Iris pigment epithelial cell (primary cell): ENCODE results near the gene RPN2.
A peak's percentile ranks its signal among the peaks of the same experiment; 100 is the strongest.

Experiments used
- DNase-seq: peaks from one replicate; pipeline ENCODE4 v3.0.0-alpha.2; 2011; ENCODE audit warnings: low read depth

Gene RPN2

DNA sequence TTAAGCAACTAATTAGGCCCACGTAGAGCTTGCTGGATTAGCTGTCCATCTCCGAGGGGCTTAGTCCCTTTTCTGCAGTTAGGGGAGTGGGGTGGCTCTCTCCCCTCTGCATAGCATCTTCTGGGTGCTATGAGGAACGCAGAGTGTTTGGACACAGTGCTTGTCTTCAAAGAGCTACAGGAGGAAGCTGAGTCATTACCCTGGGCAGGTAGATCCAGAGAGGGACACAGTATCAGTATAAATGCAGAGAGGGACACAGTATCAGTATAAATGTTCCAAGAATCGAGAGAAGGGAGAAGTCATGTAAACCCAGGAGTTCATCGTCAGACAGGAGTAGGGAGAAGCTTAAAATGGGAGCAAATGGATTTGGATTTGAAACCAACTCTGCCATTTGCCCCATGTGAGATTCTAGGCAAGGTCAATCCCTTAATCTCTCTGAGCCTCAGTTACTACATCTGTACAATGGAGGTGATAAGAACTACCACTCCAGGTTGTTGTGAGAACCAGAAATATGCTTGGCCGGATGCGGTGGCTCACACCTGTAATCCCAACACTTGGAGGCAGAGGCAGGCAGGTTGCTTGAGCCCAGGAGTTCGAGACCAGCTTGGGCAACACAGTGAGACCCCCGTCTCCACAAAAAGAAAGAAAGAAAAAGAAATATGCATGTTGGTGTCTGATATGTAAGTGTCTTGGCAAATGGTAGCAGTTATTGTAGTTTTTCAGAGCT lies 88.0 kb downstream of the RPN2 start:
- no peak for DNase-seq

DNA sequence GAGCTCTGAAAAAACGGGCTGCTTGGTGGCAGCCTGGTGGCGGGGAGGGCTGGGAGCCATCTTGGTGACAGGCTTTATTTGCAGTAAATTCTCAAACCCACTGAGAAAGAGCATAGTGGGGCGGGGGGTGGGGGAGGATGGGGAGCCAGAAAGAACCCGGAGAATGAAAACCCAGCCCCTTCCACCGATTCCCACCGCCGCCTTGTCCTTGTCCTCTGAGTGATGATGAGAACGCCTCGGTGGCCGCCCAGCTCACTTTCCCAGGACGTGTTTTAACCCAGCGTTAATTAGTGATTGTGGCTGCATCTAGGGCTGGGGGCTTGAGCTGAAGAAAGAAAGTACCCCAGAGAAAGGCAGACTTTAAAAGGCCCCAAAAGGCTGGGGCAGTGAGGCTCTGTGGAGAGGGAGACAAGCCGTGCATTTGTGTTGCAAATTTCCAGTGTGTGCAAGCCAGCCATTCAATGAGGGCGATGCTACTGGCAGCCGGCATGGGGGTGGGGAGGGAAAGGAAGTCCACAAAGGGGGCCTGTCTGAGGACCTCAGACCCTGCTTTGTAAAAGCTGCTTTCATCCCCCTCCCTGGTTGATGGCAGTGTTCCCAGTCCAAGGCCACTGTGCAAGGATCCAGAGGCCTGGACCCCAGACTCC lies 88.7 kb downstream of the RPN2 start:
- no peak for DNase-seq

DNA sequence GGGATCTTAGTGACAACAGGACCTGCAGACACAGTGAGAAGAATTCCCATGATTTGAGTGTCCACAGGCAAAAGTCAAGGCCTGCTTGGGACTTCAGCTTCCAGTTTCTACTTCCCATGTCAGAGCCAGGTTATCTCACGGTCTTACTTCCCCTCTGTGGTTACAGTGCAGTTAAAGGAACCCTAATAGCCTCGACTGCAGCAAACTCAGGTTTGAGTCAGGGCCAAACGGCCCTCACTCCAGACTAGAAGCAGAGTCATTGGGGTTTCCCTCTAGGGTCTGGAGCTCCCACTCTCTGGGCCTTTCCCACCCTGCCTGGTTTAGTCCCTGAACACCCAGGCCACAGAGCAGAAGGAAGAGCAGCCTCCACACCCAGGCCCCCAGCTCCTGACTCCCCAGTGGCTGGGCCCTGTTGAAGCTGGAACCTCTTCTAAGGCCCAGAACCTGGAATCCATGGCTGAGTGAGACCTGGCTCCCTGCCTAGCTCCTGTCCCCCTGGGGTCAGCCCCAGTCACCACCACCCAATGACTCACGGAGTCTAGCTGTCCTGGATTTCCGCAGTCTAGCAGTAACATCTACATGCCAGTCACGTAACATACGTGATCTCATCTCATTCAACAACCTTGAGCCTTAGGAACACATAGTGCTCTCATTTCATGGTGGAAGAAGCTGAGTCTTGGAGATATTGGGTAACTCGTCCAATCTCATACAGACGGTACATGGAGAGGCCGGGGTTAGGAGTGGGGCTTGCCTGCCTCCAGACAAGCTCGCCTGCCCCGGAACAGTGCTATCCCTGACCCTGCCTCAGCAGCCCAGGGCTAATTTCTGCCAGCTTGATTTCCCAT lies 91.7 kb downstream of the RPN2 start:
- peak; percentile 46 for DNase-seq

DNA sequence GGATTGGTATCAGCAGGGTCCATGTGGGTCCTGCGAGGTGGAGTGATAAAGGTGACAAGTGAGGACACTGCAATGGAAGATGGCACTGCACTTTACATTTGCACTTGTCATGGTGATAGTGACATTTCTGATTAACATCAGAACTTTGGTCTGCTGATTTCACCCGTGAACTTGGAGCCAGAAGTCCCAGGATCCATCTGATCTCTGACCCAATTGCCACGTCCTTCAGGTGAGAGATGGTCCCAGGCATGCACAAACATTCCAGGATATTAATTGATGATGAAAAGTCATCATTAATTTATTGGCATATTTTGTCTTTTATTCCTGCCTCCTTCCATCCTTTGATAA lies 92.3 kb downstream of the RPN2 start:
- no peak for DNase-seq

DNA sequence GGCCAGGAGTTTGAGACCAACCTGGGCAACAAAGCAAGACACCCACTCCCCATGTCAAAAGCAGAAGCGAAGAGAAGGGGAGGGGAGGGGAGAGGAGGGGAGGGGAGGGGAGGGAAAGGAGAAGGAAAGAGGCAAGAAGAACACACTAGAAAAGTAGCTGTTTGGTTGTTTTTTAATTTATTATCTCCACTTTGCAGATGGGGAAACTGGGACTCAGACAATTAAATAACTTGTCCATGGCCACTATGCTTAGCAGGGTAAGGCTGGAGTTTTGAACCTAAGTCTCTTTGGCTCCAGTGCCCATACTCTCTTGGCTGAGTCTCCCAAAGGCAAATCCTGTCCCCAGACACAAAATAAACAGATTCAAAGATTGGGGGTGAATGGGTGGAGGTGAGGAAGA lies 94.9 kb downstream of the RPN2 start:
- no peak for DNase-seq

DNA sequence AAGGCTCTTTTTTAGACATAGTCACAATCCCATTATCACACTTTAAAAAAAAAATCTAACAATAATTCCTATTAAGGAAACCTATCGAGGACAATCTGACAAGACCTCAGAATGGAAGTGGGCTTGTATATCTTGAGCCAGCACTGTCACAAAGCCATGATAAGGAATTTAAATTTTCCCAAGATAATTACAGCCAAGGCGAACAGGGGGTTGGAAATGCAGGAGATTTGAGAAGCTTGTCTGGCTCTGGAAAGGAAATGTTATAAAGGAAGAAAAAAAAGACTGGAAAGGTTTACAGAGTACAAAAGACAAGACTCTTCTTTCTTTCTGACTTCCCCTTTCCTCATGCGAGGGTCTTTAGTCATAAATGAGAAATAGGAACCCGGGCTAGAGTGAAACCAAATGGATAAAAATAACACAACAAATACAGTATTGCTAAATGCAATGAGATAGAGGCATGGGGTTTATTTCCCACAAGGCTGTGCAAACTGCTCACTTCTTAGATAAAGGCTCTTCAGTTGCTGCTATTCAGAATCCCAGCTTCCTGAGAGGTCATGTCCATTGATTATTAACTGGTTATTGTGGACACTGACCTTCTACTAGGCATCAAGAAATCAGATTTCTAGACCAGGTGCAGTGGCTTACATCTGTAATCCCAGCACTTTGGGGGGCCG lies 95.9 kb downstream of the RPN2 start:
- DNase-seq = no peak

DNA sequence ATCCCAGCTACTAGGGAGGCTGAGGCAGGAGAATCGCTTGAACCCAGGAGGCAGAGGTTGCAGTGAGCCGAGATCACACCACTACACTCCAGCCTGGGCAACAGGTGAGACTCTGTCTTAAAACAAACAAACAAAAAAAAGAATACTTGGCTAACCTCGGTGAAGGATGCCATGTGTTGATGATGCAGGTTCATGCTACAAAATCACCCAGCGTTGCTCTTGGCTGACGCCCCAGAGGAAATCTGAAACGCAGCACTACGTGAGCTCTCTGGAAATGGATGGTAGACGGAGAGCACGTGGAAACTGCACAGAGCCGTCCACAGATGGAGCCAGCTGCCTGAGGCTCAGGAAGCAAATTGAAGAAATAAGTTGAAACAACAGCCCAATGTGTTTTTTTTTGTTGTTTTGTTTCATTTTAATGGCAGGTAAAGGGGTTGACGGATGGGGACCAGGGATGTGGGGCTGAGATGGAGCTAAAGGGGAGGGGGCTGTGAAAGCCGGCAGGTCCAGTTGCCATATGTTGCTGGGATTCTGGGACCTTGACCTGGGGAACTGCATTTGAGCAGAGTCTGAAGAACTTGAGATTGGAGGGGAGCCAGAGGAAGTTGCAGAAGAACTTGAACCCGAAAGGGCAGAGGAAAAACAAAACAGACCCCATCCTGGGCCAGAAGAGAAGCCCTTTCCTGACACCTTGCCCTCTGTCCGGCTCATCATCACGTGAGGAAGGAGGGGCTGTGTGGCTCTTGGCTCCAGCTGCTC lies 97.5 kb downstream of the RPN2 start:
- peak; percentile 95 for DNase-seq

DNA sequence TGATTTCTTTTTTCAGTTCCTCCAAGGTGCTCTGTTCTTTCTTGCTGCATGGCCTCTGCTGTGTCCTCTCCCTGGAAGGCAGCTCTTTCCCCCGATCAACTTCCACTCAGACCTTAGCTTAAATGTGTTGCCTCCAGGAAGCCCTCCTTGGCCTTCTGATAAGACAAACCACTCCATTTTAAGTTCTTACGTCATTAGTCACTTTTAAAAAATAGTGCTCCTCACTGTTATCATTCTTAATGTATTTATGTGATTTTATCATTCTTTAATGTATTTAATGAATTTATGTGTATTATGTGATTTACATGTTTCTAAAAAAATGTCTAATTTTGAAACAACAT lies 98.1 kb downstream of the RPN2 start:
- no peak for DNase-seq

DNA sequence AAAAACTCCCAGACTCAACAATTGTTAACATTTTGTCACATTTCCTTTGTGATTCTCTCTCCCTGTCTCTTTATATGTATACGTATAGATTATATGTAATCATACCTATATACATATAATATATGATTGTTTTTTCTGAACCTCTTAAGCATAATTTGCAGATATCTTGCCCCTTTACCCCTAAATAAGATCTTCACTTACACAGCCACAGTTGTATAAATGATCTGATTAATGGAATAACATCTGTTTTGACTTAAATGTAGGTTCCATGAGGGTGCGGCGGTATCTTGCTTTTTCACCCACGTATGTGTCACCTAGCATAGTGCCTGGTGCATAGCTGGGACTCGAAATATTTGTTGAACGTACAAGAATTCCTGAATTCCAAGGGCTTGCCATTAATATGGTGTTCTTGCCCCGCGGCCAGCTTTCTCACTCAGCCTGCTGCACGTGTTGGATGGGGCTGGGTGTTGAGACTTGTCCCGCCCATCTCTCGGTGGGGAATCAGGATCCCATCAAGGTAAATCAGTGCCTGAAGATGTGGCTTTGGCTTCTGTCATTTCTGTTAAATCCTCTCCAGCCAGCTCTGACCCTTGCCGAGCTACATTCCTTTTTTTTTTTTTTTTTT lies 99.9 kb downstream of the RPN2 start:
- DNase-seq = no peak

DNA sequence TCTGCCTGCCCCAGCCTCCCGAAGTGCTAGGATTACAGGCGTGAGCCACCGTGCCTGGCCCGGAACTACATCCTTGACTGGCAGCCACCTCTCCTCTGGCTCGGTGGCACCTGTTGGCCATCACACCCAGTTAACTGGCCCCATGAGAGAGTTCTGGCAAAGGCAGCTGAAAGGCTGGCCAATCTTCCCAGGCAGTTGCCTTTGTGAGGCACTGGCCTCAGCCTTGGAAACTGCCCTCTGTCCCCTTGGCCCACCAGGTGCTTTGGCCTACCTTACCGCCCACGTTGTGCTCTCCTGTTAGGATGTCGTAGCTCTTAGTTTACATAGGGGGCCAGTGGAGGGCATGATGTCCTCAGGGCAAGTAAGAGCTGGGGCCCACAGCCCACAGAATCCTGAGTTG lies 100.7 kb downstream of the RPN2 start:
- DNase-seq = no peak

DNA sequence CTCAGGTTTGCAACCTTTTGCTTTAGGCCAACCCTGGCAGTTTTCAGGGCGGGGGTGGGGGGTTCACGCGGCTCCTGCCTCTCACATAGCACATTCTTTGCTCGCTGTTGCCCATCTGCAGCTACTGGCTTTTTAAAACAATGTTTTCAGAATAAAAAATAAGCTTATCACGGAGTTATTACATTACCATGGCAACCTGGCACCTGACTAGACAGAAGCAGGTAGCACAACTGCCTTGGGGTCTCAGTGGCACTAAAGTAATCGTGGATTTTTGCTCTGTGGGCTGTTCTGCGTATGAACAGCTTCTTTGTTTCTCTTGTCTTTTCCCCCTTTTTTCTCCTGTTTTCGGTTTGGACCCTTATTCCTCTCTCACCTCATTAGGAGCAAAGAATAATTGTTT lies 101.3 kb downstream of the RPN2 start:
- no peak for DNase-seq

DNA sequence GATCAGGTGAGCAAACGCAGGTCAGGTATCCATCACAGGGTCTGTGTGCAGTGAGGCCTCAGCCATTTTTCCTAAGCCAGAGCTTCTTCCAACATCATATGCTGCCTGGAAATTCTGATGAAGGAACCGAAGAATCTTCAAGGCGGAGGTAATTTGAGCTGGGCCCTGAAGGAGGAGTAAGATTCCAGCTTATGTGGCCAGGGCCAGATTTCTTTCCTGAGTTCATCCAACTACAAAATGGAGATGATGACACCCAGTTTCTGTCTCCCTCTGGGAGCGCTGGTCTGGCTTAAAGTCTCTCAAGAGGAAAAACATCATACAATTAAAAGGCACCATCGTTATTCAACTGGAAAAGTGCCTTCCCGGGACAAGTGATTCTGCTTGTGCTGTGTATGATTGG lies 103.4 kb downstream of the RPN2 start:
- DNase-seq = peak; percentile 81

DNA sequence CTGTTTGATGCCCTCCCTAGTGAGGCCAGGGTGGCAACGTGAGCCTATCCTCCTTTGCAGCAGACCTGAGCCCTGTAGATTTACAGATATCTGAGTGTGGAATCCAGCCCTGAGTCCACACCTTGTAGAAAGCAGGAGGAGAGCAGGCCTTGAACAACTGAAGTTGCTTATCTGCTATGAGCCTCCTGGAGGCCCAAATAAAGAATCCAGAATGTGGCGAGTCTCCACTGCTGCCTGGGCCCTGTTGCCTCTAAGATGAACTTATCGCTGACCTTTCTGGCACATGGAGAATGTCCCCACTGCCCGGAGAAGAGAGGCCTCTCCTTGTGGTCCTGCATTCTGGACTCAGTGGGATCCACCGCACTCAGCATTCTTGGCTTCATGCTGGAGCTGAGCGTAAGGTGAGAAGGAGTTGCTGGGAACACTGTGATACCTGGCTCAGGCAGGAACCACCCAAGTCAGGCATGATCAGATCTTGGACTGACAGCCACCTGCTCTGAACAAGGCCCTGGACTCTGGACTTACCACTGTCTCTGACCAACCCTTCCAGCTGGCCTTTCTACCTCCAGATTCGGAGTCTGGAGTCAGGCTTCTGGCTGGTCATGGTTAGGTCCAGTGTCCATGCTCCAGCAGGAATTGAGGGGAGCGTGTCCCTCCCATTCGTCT lies 104.5 kb downstream of the RPN2 start:
- DNase-seq = no peak

DNA sequence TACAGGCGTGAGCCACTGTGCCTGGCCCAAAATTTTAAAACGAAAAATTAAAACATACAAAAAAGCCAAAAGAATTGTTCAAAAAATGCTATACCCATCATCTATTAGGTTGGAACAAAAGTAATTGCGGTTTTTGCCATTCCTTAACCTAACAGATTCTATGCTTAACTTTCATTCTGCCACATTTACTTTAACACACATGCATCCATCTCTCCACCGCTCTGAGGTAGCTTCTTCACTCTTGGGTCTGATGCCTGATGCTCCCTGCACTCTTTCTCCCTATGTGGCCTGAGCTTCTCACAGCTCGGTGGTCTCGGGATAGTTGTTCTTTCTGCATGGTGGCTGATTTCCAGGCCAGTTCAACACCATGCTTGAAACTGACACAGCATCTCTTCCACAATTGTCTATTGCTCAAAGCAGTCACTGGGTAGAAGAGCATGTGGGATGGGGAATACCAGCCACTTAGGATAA lies 105.6 kb downstream of the RPN2 start:
- no peak for DNase-seq

DNA sequence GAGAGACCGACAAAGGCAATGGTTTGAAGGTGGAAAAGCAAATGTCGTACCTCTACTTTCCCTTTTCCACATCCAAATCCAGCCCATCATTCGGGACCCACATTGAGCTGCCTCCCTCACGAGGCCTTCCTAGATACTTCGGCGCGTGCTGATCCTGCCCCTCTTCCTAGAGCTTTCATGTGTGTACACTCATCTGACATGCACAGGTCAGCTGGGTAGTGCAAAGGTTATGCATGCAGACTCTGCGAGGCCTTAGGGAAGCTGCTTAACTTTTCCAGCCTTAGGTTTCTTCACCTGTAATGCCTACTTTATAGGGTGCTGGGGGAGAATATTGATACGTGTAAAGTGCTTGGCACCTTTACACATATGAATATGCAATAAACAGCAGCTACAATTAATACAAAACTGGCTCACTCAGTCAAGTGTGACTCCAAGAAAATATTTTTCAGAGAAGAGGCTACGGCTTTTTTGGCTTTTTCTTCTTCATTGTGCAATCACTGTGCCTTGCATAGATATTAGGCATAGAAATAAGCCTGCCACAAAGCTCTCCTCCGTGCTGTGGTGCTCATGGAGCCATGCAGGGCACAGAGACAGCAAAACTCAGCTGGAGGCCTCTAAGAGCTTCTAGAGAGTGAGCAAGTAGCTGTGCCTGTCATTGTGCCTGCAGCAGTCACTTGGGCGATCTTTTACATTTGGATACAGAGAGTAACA lies 106.7 kb downstream of the RPN2 start:
- no peak for DNase-seq

DNA sequence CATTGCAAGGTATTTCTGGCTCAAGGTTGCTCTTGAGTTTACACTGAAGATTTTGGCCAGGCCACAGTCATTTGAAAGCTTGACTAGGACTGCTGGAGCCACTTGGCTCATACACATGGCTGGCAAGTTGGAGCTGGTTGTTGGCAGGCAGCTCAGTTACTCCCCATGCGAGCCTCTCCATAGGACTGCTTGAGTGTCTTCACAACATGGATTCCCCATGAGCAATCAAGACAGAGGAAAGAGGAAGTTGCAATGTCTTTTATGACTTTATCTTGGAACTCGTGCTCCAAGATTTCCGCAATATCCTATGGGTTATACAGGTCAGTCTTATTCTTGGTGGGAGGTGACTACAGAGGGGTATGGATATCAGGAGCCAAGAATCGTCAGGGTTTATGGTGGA lies 109.0 kb downstream of the RPN2 start:
- no peak for DNase-seq

DNA sequence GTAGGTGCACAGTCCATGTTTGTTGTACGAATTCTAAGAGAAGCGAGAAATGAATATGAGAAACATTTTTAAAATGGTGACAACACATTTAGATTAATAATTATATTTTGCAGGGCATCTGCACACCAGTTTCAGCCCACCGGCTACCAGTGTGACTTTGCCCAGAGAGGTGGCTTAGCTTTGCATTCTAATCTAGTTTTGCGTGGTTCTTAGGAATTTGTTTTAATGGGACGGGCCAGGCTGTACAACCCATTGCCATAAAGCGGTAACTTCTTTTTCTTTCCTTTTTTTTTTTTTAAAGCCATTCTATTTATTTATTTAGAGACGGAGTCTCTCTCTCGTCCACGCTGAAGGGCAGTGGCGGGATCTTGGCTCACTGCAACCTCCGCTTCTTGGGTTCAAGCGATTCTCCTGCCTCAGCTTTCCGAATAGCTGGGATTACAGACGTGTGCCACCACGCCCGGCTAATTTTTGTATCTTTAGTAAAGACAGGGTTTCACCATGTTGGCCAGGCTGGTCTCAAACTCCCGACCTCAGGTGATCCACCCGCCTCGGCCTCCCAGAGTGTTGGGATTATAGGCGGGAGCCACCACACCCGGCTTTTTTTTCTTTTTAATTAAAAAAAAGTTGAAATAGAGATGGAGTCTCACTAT lies 111.2 kb downstream of the RPN2 start:
- no peak for DNase-seq
